HCT116 (cell line): ENCODE data around the gene INPP1. TPM values are rescaled to one million over a fixed set of nuclear protein-coding genes. Genes with fewer than 3 reads are reported as not detected.
A peak's percentile ranks its signal among the peaks of the same experiment; 100 is the strongest.

Source experiments
- ATAC-seq: fragments of 200-7000 bp; cut with Tn5 transposase; 2 replicates; pipeline ENCODE4 v1.9.1; 2020; ENCODE audit warnings: mild to moderate bottlenecking, moderate library complexity
- BruUV-seq: library from RNA; stranded (reverse); fragments of 400-500 nt; replicated peaks from 2 replicates; lab custom pipeline; 2021; lab: Mats Ljungman, UMichigan
- CTCF ChIA-PET: fragments of 300-600 bp; sonication (Branson Sonifier 250); formaldehyde crosslinking; loops from one replicate; lab custom pipeline; 2021; ENCODE audit warnings: antibody characterized with exemption; lab: Charles Lee
- POLR2A ChIA-PET: fragments of 300-600, 350-600 bp; sonication (Branson Sonifier 250); formaldehyde crosslinking; loops from one replicate; lab custom pipeline; 2021; ENCODE audit warnings: antibody characterized with exemption; lab: Charles Lee
- RAD21 ChIA-PET, 2 experiments: fragments of 300-600 bp; sonication (Branson Sonifier 250); formaldehyde crosslinking; loops; one replicate each; lab custom pipeline; 2023; ENCODE audit warnings: low total read pairs in 2 of 2; ENCODE audit not compliant: uncharacterized antibody in 2 of 2, unreplicated experiment in 2 of 2, low non-redundant PET in 1 of 2; lab: Charles Lee
- DNase-seq: peaks from one replicate; pipeline ENCODE4 v3.0.0-alpha.2; 2010; ENCODE audit warnings: low read depth, low spot score
- H2AFZ ChIP-seq: fragments of 200-600 bp; shearing (Covaris generic), sonication (generic); 2 replicates; pipeline ENCODE4 v1.6.1; 2017; ENCODE audit warnings: low read depth, mixed run types, mixed read lengths, antibody characterized with exemption, low read length; ENCODE audit not compliant: poor library complexity, severe bottlenecking
- H3K27ac ChIP-seq: 2 replicates; pipeline ENCODE4 v1.5.1; 2012; ENCODE audit warnings: low read depth, low read length
- H3K27me3 ChIP-seq: fragments of 200-600 bp; sonication (generic); 2 replicates; pipeline ENCODE4 v1.6.1; 2016; ENCODE audit warnings: mixed run types, low read length, mixed read lengths; ENCODE audit not compliant: insufficient read depth
- H3K36me3 ChIP-seq, 2 experiments: fragments of 200-500 bp in 1 of 2; fragments of 200-600 bp in 1 of 2; sonication (Bioruptor generic) in 1 of 2; sonication (generic) in 1 of 2; 2 replicates each; pipeline versions ENCODE4 v1.5.1 to v1.6.1; 2014 to 2016; ENCODE audit warnings: low read length in 2 of 2, inconsistent platforms in 1 of 2, mixed read lengths in 1 of 2, mixed run types in 1 of 2; ENCODE audit not compliant: insufficient read depth in 2 of 2, control insufficient read depth in 1 of 2
- H3K4me1 ChIP-seq, 2 experiments: fragments of 200-600 bp in 1 of 2; sonication (generic) in 1 of 2; 2 replicates each; pipeline versions ENCODE4 v1.5.1 to v1.6.1; 2012 to 2017; ENCODE audit warnings: low read length in 2 of 2, inconsistent platforms in 1 of 2, mild to moderate bottlenecking in 1 of 2, mixed read lengths in 1 of 2, mixed run types in 1 of 2, moderate library complexity in 1 of 2; ENCODE audit not compliant: insufficient read depth in 2 of 2, control insufficient read depth in 1 of 2
- H3K4me2 ChIP-seq: fragments of 200-600 bp; sonication (generic); 2 replicates; pipeline ENCODE4 v1.6.1; 2017; ENCODE audit warnings: mixed run types, low read length, mixed read lengths
- H3K4me3 ChIP-seq, 2 experiments: fragments of 200-600 bp in 1 of 2; sonication (generic) in 1 of 2; replicated peaks in 1 of 2; 2 replicates each; pipeline ENCODE4 v1.5.1; 2011 to 2016; ENCODE audit warnings: low read length in 2 of 2, control low read depth in 1 of 2, low read depth in 1 of 2, mild to moderate bottlenecking in 1 of 2, mixed read lengths in 1 of 2, mixed run types in 1 of 2
- H3K79me2 ChIP-seq: fragments of 200-600 bp; sonication (generic); 2 replicates; pipeline ENCODE4 v1.6.1; 2017; ENCODE audit warnings: mild to moderate bottlenecking, mixed run types, low read length, moderate library complexity, mixed read lengths; ENCODE audit not compliant: insufficient read depth
- H3K9ac ChIP-seq: fragments of 200-600 bp; sonication (generic); 2 replicates; pipeline ENCODE4 v1.6.1; 2016; ENCODE audit warnings: low read length, mixed read lengths
- H3K9me2 ChIP-seq: fragments of 200-600 bp; sonication (generic), shearing (Covaris generic); 2 replicates; pipeline ENCODE4 v1.6.1; 2017; ENCODE audit warnings: mixed run types, mild to moderate bottlenecking, moderate library complexity; ENCODE audit not compliant: insufficient read depth
- H3K9me3 ChIP-seq, 2 experiments: fragments of 200-500 bp in 1 of 2; fragments of 200-600 bp in 1 of 2; sonication (Bioruptor generic) in 1 of 2; sonication (generic) in 1 of 2; 2 replicates each; pipeline ENCODE4 v1.6.1; 2014 to 2017; ENCODE audit warnings: low read length in 2 of 2, mixed read lengths in 2 of 2, inconsistent platforms in 1 of 2, low read depth in 1 of 2, mild to moderate bottlenecking in 1 of 2, mixed run types in 1 of 2, moderate library complexity in 1 of 2; ENCODE audit not compliant: control insufficient read depth in 1 of 2, insufficient read depth in 1 of 2
- H4K20me1 ChIP-seq: fragments of 200-600 bp; sonication (generic), shearing (Covaris generic); 2 replicates; pipeline ENCODE4 v1.6.1; 2017; ENCODE audit warnings: mixed run types, mild to moderate bottlenecking, moderate library complexity; ENCODE audit not compliant: insufficient read depth
- CBX3 ChIP-seq: IDR thresholded peaks from 2 replicates; pipeline ENCODE4 v1.6.1; 2012; ENCODE audit warnings: low read depth
- EGR1 ChIP-seq: IDR thresholded peaks from 2 replicates; pipeline ENCODE4 v1.6.1; 2012; ENCODE audit warnings: low read depth
- ELF1 ChIP-seq: IDR thresholded peaks from 2 replicates; pipeline ENCODE4 v1.6.1; 2012; ENCODE audit warnings: low read depth, borderline replicate concordance
- EZH2 ChIP-seq: fragments of 200-600 bp; sonication (generic); IDR thresholded peaks from 2 replicates; pipeline ENCODE4 v1.6.1; 2017; ENCODE audit warnings: antibody characterized with exemption, mixed run types
- EZH2phosphoT487 ChIP-seq: fragments of 200-600 bp; IDR thresholded peaks from 2 replicates; pipeline ENCODE4 v1.6.1; 2018; ENCODE audit warnings: antibody characterized with exemption, borderline replicate concordance
- FOSL1 ChIP-seq: IDR thresholded peaks from 2 replicates; pipeline ENCODE4 v1.6.1; 2012; ENCODE audit warnings: low read depth
- JUND ChIP-seq: IDR thresholded peaks from 2 replicates; pipeline ENCODE4 v1.6.1; 2012
- MAX ChIP-seq: IDR thresholded peaks from 2 replicates; pipeline ENCODE4 v1.6.1; 2012
- RAD21 ChIP-seq: IDR thresholded peaks from 2 replicates; pipeline ENCODE4 v1.6.1; 2012; ENCODE audit warnings: low read depth, mild to moderate bottlenecking
- SIN3A ChIP-seq: IDR thresholded peaks from 2 replicates; pipeline ENCODE4 v1.6.1; 2012; ENCODE audit warnings: low read depth
- SP1 ChIP-seq: IDR thresholded peaks from 2 replicates; pipeline ENCODE4 v1.6.1; 2012; ENCODE audit warnings: low read depth
- YY1 ChIP-seq: IDR thresholded peaks from 2 replicates; pipeline ENCODE4 v1.6.1; 2011; ENCODE audit warnings: low read length, low read depth, moderate library complexity, mild to moderate bottlenecking; ENCODE audit not compliant: insufficient replicate concordance; ENCODE audit errors: extremely low read depth
- ZNF274 ChIP-seq: fragments of 200-500 bp; sonication (Bioruptor generic); IDR thresholded peaks from 2 replicates; pipeline ENCODE4 v1.6.1; 2014; ENCODE audit warnings: mild to moderate bottlenecking, low read depth, low read length, inconsistent platforms
- intact Hi-C: fragments of 100-400 bp; cut with micrococcal nuclease; formaldehyde crosslinking; loops from 2 replicates; pipeline ENCODE4 v1.10.0; 2022
- total RNA-seq: library from RNA; stranded (reverse); gene quantifications from one replicate; pipeline ENCODE4 v1.2.1, GENCODE V29; 2021; ENCODE audit not compliant: unreplicated experiment
- TF ChIP-seq, protein P1 (sequence below): IDR thresholded peaks from 2 replicates; pipeline ENCODE4 v1.6.1; 2012; ENCODE audit warnings: low read depth
- TF ChIP-seq, protein P2 (sequence below): IDR thresholded peaks from 2 replicates; pipeline ENCODE4 v1.6.1; 2011; ENCODE audit warnings: mild to moderate bottlenecking, low read length, moderate library complexity; ENCODE audit not compliant: insufficient replicate concordance; ENCODE audit errors: extremely low read depth

The INPP1 gene
- total RNA-seq, 1 experiment from 2014 or later: 19.6 TPM

- H3K27me3 ChIP-seq: no peaks in the 10 kb centered on the region
- no peak overlapping the region for H3K9ac ChIP-seq
- intact Hi-C loops: no loop called here
- RAD21 ChIA-PET: no interaction called here
- H3K79me2 ChIP-seq: no peaks in the 10 kb centered on the region
- H3K4me3 ChIP-seq: no peak overlapping the region
- ATAC-seq (no peak), DNase-seq (no peak)
- H2AFZ ChIP-seq: no peak overlapping the region
- peaks cover 22 to 40% of the 10 kb centered on the region in 2 experiments for H3K4me1 ChIP-seq
- no peaks in the 10 kb centered on the region for H3K9me2 ChIP-seq
- CTCF ChIA-PET: no interaction called here
- no peak overlapping the region for H3K4me2 ChIP-seq
- no TSS peak for BruUV-seq
- 0 out of 4 replicates have a peak, but pooled peaks cover 0 to 3% of the 10 kb centered on the region in 2 experiments for H3K9me3 ChIP-seq
- TF ChIP-seq RAD21 (peak; percentile 29; the same call in 1 of the 2 replicates), EZH2phosphoT487 (no peak)
- no peaks in the 10 kb centered on the region for H3K36me3 ChIP-seq
- POLR2A ChIA-PET: no interaction called here
- H3K27ac ChIP-seq: no peak overlapping the region
- no peaks in the 10 kb centered on the region for H4K20me1 ChIP-seq
Measured at GRCh38 chr2:190338453-190338852, 4.9 kb upstream of the INPP1 start.

- no peak overlapping the region for H3K4me2 ChIP-seq
- no peaks in the 10 kb centered on the region for H3K27me3 ChIP-seq
- no peak for ATAC-seq
- ChIA-PET CTCF (no interaction called here), POLR2A (no interaction called here), RAD21 (no interaction called here)
- intact Hi-C loops: no loop called here
- H3K9me3 ChIP-seq: 0 out of 4 replicates have a peak, but pooled peaks cover 0 to 3% of the 10 kb centered on the region in 2 experiments
- no peak for TF ChIP-seq EZH2
- no peak for TF ChIP-seq SIN3A
- no peak for TF ChIP-seq YY1
- no peak for TF ChIP-seq EGR1
- TF ChIP-seq, protein P1, sequence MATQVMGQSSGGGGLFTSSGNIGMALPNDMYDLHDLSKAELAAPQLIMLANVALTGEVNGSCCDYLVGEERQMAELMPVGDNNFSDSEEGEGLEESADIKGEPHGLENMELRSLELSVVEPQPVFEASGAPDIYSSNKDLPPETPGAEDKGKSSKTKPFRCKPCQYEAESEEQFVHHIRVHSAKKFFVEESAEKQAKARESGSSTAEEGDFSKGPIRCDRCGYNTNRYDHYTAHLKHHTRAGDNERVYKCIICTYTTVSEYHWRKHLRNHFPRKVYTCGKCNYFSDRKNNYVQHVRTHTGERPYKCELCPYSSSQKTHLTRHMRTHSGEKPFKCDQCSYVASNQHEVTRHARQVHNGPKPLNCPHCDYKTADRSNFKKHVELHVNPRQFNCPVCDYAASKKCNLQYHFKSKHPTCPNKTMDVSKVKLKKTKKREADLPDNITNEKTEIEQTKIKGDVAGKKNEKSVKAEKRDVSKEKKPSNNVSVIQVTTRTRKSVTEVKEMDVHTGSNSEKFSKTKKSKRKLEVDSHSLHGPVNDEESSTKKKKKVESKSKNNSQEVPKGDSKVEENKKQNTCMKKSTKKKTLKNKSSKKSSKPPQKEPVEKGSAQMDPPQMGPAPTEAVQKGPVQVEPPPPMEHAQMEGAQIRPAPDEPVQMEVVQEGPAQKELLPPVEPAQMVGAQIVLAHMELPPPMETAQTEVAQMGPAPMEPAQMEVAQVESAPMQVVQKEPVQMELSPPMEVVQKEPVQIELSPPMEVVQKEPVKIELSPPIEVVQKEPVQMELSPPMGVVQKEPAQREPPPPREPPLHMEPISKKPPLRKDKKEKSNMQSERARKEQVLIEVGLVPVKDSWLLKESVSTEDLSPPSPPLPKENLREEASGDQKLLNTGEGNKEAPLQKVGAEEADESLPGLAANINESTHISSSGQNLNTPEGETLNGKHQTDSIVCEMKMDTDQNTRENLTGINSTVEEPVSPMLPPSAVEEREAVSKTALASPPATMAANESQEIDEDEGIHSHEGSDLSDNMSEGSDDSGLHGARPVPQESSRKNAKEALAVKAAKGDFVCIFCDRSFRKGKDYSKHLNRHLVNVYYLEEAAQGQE: no peak
- no peak for TF ChIP-seq ELF1
- TF ChIP-seq CBX3: no peak
- no peak for TF ChIP-seq SP1
- TF ChIP-seq JUND: no peak
- TF ChIP-seq EZH2phosphoT487: no peak
- TF ChIP-seq, protein P2, sequence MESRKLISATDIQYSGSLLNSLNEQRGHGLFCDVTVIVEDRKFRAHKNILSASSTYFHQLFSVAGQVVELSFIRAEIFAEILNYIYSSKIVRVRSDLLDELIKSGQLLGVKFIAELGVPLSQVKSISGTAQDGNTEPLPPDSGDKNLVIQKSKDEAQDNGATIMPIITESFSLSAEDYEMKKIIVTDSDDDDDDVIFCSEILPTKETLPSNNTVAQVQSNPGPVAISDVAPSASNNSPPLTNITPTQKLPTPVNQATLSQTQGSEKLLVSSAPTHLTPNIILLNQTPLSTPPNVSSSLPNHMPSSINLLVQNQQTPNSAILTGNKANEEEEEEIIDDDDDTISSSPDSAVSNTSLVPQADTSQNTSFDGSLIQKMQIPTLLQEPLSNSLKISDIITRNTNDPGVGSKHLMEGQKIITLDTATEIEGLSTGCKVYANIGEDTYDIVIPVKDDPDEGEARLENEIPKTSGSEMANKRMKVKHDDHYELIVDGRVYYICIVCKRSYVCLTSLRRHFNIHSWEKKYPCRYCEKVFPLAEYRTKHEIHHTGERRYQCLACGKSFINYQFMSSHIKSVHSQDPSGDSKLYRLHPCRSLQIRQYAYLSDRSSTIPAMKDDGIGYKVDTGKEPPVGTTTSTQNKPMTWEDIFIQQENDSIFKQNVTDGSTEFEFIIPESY: no peak
- TF ChIP-seq MAX: no peak
- no peak for TF ChIP-seq FOSL1
- no peak for TF ChIP-seq ZNF274
- no peak overlapping the region for H3K27ac ChIP-seq
- H3K9me2 ChIP-seq: no peaks in the 10 kb centered on the region
- no peak overlapping the region for H2AFZ ChIP-seq
- no peak for DNase-seq
- H3K4me1 ChIP-seq: peaks cover 17 to 40% of the 10 kb centered on the region in 2 experiments
- no peaks in the 10 kb centered on the region for H3K36me3 ChIP-seq
- no peaks in the 10 kb centered on the region for H4K20me1 ChIP-seq
- H3K9ac ChIP-seq: no peak overlapping the region
- H3K4me3 ChIP-seq: no peak overlapping the region
- no TSS peak for BruUV-seq
- peaks cover 2% of the 10 kb centered on the region; the same call in 1 of the 2 replicates for H3K79me2 ChIP-seq
Measured at GRCh38 chr2:190339394-190339793, 4.0 kb upstream of the INPP1 start.
